Panc1 (cell line): ENCODE data around the gene NCK2. TPM values are rescaled to one million over a fixed set of nuclear protein-coding genes. Genes with fewer than 3 reads are reported as not detected.

Source experiments
- ATAC-seq: fragments of 200-7000 bp; cut with Tn5 transposase; 2 replicates; pipeline ENCODE4 v1.9.1; 2020; ENCODE audit warnings: mild to moderate bottlenecking, moderate library complexity
- BruUV-seq: library from RNA; stranded (reverse); fragments of 400-500 nt; replicated peaks from 2 replicates; lab custom pipeline; 2021; lab: Mats Ljungman, UMichigan
- CTCF ChIA-PET: fragments of 300-600 bp; sonication (Branson Sonifier 250); formaldehyde crosslinking; loops from one replicate; lab custom pipeline; 2022; ENCODE audit warnings: antibody characterized with exemption; lab: Charles Lee
- POLR2A ChIA-PET: fragments of 300-600 bp; sonication (Branson Sonifier 250); formaldehyde crosslinking; loops from one replicate; lab custom pipeline; 2022; ENCODE audit warnings: antibody characterized with exemption; lab: Charles Lee
- DNase-seq: peaks from one replicate; pipeline ENCODE4 v3.0.0-alpha.2; 2010; ENCODE audit warnings: low read depth, low spot score
- H3K27ac ChIP-seq: 2 replicates; pipeline ENCODE4 v1.5.1; 2011; ENCODE audit warnings: mild to moderate bottlenecking, low read length, inconsistent platforms
- H3K27me3 ChIP-seq: fragments of 200-500 bp; sonication (Bioruptor generic); 2 replicates; pipeline ENCODE4 v1.6.0; 2014; ENCODE audit warnings: low read length, inconsistent platforms; ENCODE audit not compliant: control insufficient read depth, insufficient read depth
- H3K36me3 ChIP-seq: fragments of 200-500 bp; sonication (Bioruptor generic); 2 replicates; pipeline ENCODE4 v1.5.1; 2014; ENCODE audit warnings: inconsistent platforms, mild to moderate bottlenecking, low read length, moderate library complexity; ENCODE audit not compliant: control insufficient read depth, insufficient read depth
- H3K4me1 ChIP-seq: 2 replicates; pipeline ENCODE4 v1.5.1; 2011; ENCODE audit warnings: inconsistent platforms, mild to moderate bottlenecking, low read length, moderate library complexity; ENCODE audit not compliant: control insufficient read depth, insufficient read depth
- H3K4me3 ChIP-seq, 2 experiments: 2 replicates each; pipeline ENCODE4 v1.5.1; 2011 to 2012; ENCODE audit warnings: low read depth in 2 of 2, low read length in 2 of 2, mild to moderate bottlenecking in 2 of 2, inconsistent platforms in 1 of 2, moderate library complexity in 1 of 2
- H3K9me3 ChIP-seq: fragments of 200-500 bp; sonication (Bioruptor generic); 2 replicates; pipeline ENCODE4 v1.5.1; 2014; ENCODE audit warnings: low read depth, mild to moderate bottlenecking, inconsistent platforms, low read length, moderate library complexity; ENCODE audit not compliant: control insufficient read depth, insufficient read depth
- POLR2AphosphoS5 ChIP-seq: IDR thresholded peaks from 2 replicates; pipeline ENCODE4 v1.6.1; 2012; ENCODE audit warnings: mild to moderate bottlenecking, low read depth, low read length, moderate library complexity
- SIN3A ChIP-seq: IDR thresholded peaks from 2 replicates; pipeline ENCODE4 v1.6.1; 2012; ENCODE audit warnings: low read depth, mild to moderate bottlenecking, low read length, moderate library complexity, borderline replicate concordance; ENCODE audit not compliant: insufficient read depth
- TCF7L2 ChIP-seq: IDR thresholded peaks from 2 replicates; pipeline ENCODE4 v1.6.1; 2011; ENCODE audit warnings: mild to moderate bottlenecking, low read depth, low read length, inconsistent platforms
- in situ Hi-C: cut with HindIII; loops from 2 replicates; pipeline ENCODE4 v1.10.0; 2016; ENCODE audit warnings: low sequenced_read_pairs, low pct_unique_long_range_greater_than_20kb
- intact Hi-C: fragments of 100-400 bp; cut with micrococcal nuclease; formaldehyde crosslinking; loops from one replicate; pipeline ENCODE4 v1.10.0; 2022; ENCODE audit not compliant: unreplicated experiment
- total RNA-seq: library from RNA; stranded (reverse); gene quantifications from one replicate; pipeline ENCODE4 v1.2.1, GENCODE V29; 2021; ENCODE audit not compliant: unreplicated experiment
- TF ChIP-seq, protein P1 (sequence below): fragments of 450-650 bp; IDR thresholded peaks from 2 replicates; pipeline ENCODE4 v1.5.1; 2017; ENCODE audit warnings: mild to moderate bottlenecking
- TF ChIP-seq, protein P2 (sequence below), 2 experiments: IDR thresholded peaks; 2 replicates each; pipeline ENCODE4 v1.6.1; 2011 to 2012; ENCODE audit warnings: low read depth in 2 of 2, control low read depth in 1 of 2, low read length in 1 of 2, mild to moderate bottlenecking in 1 of 2, moderate library complexity in 1 of 2; ENCODE audit not compliant: insufficient read depth in 1 of 2

NCK2 gene
- total RNA-seq, 1 experiment from 2014 or later: 60.7 TPM

DNA sequence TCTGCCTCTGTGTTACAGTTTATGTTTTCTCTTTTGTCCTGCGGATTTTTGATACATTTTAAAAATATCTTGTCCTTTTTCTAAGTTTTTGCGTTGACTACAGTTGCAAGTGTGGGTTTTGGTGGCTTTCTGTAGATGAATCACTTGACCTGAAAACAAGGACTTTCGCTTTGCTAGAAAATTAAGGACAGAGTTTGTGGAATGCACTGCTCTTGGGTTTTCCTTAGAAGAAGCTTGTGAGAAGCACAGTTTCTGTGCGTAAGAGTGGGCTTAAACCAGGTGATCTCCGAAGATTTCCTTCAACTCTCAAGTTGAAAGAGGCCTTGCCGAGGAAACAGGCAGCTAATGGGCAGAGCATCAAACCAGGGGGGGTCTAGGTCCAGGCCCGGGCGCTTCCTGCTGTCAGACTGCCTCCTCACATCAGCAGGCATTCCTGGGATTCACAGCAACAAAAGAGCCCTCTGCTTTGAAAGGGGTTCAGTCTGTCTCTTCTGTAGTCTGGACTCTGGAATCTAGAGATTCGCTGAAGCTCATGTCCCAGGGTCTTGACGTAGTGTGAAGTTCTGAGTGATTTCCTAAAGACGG lies 17.3 kb downstream of the NCK2 start:
- in situ Hi-C loops (no loop called here), intact Hi-C loops (no loop called here)
- Histone ChIP-seq H3K4me3 (no peak overlapping the region), H3K27me3 (no peaks in the 10 kb centered on the region), H3K36me3 (no peaks in the 10 kb centered on the region), H3K4me1 (no peaks in the 10 kb centered on the region), H3K27ac (no peak overlapping the region), H3K9me3 (no peaks in the 10 kb centered on the region)
- ChIA-PET POLR2A (no interaction called here), CTCF (no interaction called here)
- ATAC-seq (no peak), DNase-seq (no peak)
- TF ChIP-seq, protein P1, sequence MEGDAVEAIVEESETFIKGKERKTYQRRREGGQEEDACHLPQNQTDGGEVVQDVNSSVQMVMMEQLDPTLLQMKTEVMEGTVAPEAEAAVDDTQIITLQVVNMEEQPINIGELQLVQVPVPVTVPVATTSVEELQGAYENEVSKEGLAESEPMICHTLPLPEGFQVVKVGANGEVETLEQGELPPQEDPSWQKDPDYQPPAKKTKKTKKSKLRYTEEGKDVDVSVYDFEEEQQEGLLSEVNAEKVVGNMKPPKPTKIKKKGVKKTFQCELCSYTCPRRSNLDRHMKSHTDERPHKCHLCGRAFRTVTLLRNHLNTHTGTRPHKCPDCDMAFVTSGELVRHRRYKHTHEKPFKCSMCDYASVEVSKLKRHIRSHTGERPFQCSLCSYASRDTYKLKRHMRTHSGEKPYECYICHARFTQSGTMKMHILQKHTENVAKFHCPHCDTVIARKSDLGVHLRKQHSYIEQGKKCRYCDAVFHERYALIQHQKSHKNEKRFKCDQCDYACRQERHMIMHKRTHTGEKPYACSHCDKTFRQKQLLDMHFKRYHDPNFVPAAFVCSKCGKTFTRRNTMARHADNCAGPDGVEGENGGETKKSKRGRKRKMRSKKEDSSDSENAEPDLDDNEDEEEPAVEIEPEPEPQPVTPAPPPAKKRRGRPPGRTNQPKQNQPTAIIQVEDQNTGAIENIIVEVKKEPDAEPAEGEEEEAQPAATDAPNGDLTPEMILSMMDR: no peak
- TF ChIP-seq TCF7L2 (no peak), SIN3A (no peak), POLR2AphosphoS5 (no peak)
- TF ChIP-seq, protein P2, sequence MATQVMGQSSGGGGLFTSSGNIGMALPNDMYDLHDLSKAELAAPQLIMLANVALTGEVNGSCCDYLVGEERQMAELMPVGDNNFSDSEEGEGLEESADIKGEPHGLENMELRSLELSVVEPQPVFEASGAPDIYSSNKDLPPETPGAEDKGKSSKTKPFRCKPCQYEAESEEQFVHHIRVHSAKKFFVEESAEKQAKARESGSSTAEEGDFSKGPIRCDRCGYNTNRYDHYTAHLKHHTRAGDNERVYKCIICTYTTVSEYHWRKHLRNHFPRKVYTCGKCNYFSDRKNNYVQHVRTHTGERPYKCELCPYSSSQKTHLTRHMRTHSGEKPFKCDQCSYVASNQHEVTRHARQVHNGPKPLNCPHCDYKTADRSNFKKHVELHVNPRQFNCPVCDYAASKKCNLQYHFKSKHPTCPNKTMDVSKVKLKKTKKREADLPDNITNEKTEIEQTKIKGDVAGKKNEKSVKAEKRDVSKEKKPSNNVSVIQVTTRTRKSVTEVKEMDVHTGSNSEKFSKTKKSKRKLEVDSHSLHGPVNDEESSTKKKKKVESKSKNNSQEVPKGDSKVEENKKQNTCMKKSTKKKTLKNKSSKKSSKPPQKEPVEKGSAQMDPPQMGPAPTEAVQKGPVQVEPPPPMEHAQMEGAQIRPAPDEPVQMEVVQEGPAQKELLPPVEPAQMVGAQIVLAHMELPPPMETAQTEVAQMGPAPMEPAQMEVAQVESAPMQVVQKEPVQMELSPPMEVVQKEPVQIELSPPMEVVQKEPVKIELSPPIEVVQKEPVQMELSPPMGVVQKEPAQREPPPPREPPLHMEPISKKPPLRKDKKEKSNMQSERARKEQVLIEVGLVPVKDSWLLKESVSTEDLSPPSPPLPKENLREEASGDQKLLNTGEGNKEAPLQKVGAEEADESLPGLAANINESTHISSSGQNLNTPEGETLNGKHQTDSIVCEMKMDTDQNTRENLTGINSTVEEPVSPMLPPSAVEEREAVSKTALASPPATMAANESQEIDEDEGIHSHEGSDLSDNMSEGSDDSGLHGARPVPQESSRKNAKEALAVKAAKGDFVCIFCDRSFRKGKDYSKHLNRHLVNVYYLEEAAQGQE (IDR thresholded peaks at IDR 0.05; ENCODE audit: insufficient read depth in 1 of 2, low read depth in 2 of 2, low read length in 1 of 2): no peak
- no TSS peak for BruUV-seq

DNA sequence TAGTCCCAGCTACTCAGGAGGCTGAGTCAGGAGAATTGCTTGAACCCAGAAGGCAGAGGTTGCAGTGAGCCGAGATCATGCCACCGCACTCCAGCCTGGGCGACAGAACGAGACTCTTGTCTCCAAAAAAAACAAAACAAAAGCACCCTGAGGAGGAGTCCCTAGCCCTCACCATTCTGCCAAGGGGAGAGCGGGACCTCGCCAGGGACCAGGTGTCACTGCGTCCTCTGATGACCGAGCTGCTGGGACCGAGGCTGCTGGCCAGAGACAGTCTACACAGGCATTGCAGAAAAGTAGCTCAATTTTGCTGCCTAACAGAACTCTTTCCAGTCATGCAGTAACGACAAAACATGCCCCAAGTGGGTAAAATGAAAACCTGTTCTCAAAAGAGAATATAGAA lies 18.4 kb downstream of the NCK2 start:
- in situ Hi-C loops (no loop called here), intact Hi-C loops (no loop called here)
- Histone ChIP-seq H3K4me1 (no peaks in the 10 kb centered on the region), H3K36me3 (no peaks in the 10 kb centered on the region), H3K4me3 (no peak overlapping the region), H3K27me3 (no peaks in the 10 kb centered on the region), H3K27ac (no peak overlapping the region), H3K9me3 (no peaks in the 10 kb centered on the region)
- ATAC-seq: no peak
- POLR2A ChIA-PET: no interaction called here
- no peak for TF ChIP-seq TCF7L2
- TF ChIP-seq POLR2AphosphoS5: no peak
- DNase-seq: no peak
- CTCF ChIA-PET: no interaction called here
- no TSS peak for BruUV-seq

DNA sequence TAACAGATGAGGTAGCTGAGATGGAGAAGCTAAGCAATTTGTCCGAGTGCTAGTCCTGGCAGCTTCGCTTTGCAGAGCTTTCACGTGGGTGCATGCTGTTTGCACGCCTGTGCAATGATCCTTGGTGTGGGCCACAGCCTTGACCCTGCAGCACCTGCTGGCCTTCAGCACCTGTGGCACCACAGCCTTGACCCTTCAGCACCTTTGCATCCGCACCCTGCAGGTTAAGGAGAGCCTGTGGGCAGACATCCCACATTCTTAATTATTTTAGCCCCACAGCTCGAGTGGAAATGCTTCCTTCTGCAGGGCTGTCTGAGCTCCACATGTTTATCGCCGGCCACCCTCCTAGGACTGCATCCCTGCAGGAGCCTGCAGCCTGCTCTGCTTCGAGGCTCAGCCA lies 19.3 kb downstream of the NCK2 start:
- no peak overlapping the region for H3K4me3 ChIP-seq
- H3K4me1 ChIP-seq: no peaks in the 10 kb centered on the region
- no peaks in the 10 kb centered on the region for H3K36me3 ChIP-seq
- no peaks in the 10 kb centered on the region for H3K9me3 ChIP-seq
- no peak for DNase-seq
- in situ Hi-C loops: no loop called here
- ATAC-seq: no peak
- H3K27ac ChIP-seq: no peak overlapping the region
- intact Hi-C loops: no loop called here
- BruUV-seq: no TSS peak
- H3K27me3 ChIP-seq: no peaks in the 10 kb centered on the region
- ChIA-PET POLR2A (no interaction called here), CTCF (no interaction called here)
- TF ChIP-seq TCF7L2 (no peak), SIN3A (no peak), POLR2AphosphoS5 (no peak)
- TF ChIP-seq, protein P1: no peak
- TF ChIP-seq, protein P2 (IDR thresholded peaks at IDR 0.05; ENCODE audit: insufficient read depth in 1 of 2, low read depth in 2 of 2, low read length in 1 of 2): no peak
